ENCODE data around the gene GAS2L1.

- TF ChIP-seq CTCF (IDR thresholded peaks at IDR 0.05): no peak
- no peak for TF ChIP-seq POLR2AphosphoS5 (IDR thresholded peaks at IDR 0.05)
- no peak for TF ChIP-seq POLR2A (IDR thresholded peaks at IDR 0.05)
These were observed 37.8 kb upstream of the GAS2L1 start for GRCh38 chr22:29268511-29269229.
